Stimulated activated CD8-positive, alpha-beta memory T cell treated with anti-CD3 and anti-CD28 coated beads, Interleukin-7, amount 100 ng/mL, for 48 hours (primary cell): ENCODE data around the gene ABCG1.
A peak's percentile ranks its signal among the peaks of the same experiment; 100 is the strongest.

ENCODE experiments used
- DNase-seq, 2 donors: peaks; one replicate each; pipeline ENCODE4 v3.0.0-alpha.2; 2020; ENCODE audit warnings: low read depth in 1 of 2; ENCODE audit errors: extremely low read depth in 1 of 2

Gene ABCG1

DNA sequence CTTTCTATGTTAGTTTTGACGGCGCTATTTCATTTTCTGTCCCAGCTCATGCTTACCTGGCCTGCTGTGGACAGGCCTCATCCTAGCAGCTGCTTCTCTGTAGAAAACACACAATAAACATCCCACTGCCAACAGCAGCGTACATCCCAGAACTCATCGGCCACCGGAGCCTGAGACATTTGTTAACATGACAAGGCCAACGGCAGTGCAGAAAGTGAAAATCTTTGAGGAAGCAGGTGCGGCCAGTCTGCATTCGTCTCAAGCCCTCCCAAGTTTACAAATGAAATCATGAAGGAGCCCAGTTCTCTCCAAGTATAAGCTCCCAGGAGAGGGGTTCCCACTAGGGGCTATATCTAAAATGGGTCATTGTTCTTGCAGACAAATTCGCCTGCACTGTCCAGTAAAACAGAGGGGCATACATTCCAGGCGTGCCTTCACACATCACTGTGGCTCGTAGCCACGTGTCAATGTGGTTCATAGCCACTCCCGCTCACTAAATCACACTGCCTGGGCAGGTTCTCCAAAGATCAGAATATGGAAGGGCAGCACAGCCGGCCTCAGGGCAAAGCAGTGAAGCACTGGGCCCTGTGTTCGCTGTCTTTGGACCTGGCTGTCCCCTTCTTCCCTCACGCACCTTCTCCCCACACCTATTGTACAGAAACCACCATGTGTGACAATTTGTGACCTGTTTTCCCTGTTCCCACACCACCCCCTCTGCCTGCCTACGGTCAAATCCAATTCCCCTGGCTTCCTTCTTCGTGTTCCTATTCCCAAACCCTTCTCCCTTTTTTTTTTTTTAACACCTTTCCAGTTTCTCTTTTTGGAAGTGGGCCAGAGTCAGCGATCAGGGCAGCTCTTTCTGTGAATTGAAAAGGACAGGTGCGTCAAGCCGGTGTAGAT lies 27.0 kb upstream of the ABCG1 start:
- no peak for DNase-seq

DNA sequence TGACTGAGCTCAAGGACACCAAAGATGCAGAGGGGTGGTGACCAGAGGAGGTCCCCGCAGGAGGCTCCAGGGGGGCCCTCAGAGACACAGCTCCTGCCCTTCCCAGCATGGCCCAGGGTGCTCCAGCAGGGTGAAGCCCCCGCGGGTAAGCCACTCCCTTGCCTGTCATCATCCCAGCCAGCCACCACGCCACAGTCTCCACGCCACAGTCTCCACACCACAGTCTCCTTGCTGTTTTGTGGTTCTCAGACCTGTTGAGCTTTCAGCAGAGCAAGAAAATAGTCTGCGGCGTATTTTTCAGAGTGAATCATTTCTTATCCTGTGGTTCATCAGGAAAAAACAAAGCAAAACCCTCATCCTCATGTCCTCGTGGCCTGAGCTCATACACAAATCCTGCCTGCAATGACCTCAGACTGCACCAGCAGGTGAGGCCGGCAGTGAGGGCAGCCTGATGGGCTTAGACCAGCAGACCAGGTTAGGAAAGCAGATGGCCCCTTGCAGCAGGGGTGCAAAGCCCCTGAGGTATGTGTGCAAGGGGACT lies 25.7 kb upstream of the ABCG1 start:
- peak; percentile 63 to 73 for DNase-seq

DNA sequence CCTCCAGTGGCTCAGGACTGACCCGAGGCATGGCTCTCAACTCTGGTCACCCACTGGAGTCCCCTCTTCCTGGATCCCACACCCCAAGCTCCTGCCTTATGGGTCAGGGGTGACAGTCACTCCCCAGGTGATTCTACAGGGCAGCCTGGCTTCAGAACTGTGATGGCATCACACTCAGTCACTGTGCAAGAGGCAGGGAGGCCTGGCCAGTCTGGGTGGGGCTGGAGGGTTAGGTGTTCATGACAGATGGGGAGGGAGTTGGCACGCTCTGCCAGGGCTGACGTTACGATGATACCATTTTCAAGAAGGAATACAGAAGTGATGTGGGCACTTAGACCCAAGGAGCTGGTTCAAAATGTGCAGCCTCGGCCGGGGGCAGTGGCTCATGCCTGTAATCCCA lies 25.2 kb upstream of the ABCG1 start:
- DNase-seq, result no peak

DNA sequence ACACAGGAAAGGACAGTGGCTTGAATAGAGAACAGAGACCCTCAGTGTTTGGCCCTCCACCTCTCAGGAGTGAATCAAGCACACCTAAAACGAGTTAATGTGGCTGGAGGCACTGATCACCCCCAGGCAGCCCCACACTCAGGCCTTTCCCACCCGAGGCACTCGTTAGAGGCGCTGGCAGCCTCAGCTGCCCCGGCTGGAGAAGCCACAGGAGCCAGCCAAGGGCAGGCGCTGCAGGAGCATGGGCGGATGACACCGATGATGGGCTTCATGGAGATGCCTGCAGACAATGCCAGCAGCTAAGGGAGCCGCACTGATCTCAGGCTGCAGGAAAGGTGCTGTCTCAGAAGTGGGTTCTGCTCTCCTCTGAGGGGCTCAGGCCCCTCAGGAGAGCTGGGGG lies 24.1 kb upstream of the ABCG1 start:
- DNase-seq, result no peak

DNA sequence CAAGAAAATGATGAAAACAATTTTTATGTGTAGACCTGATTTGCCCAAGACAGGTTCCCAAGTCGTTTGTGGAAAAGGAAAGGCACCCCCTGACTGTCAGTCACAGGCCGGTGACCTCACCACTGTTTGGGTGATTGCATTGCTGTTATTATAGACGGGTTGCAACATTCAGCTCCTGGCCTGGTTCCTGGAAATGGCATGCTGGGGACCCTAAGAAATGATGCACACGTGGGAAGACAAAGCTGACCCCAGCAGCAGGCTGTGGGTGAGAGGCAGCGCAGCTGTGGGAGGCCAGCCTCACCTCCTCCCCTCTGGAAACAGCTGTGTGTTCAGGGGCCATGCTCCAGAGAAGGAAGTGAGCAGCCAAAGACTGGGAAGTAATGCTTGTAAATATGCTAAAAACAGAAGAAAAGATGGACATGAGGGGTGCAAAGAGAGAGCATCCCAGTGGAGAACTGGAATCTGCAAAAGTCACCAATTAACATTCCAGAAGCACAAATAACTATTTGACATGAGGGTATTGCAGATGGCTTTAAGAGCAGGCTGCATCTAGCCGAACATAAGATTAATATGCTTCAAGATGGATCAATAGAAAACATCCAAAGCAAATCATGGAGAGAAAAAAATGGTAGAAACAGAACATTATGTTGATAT lies 23.4 kb upstream of the ABCG1 start:
- no peak for DNase-seq

DNA sequence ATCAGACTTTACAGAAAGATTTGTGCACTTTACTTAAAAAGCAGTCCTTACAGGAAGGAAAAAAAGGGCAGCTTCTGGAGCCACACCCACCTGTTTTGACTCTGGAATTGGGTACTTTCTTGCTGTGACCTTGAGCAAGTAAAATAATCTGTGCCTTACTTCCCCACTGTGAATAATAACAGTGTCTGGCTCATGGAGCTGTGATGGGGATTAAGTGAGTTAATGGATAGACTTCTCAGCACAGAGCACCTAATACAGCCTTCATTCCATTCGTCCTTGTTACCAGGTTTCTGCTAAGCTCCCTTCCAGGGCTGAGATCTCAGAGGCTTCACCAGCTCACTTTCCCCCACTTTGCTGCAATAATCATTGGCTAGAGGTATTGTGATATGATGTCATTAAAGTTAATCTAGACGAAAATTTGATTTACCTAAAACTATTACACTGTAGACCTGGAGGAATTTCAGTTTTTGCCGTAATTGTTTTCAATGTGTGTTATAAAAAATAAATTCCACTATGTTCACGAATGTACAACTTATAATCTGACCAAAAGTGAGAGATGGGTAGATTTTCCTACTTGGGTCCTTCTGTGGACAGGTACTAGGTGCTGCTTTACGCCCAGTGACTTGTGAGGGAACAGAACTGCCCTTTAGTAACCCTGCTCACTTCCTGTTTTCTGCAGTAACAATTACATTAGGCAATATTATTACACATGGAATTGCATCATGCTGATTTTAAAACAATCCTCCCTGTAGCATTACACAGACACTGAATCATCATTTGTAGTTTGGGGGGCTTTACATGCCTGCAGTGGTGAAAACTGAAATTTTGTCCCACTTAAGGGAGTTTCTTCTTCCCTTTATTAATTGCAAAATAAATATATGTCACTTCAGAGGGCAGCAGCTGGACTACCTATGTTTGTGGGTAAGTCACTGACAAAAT lies 19.7 kb upstream of the ABCG1 start:
- DNase-seq, result no peak

DNA sequence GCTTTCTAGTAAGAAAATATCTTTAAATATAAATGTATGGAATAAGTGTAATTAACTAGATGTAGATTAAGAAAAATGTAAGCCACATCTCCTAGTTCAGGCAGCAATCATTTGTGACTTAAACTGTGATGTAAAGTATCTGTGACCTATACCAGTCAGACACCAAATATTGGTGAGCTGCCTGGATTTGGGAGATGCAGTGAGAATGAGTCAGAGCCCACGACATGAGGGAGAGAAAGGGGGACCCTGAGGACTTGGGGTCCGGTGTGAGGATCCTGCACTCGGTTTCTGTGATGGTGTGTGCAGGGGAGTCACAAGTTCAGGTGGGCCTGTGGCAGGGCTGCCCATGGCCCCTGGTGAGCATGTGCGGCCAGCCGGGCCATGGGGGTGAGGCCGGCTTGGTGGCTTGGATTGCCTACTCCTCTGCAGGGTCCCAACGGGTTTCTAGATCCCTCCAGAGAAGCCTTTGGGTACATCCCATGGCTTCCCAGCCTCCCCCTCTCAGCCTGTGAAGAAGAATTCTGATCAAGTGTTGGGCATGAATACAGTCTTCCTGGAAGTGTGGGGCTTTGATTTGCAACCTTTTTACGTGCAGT lies 19.0 kb upstream of the ABCG1 start:
- no peak for DNase-seq

DNA sequence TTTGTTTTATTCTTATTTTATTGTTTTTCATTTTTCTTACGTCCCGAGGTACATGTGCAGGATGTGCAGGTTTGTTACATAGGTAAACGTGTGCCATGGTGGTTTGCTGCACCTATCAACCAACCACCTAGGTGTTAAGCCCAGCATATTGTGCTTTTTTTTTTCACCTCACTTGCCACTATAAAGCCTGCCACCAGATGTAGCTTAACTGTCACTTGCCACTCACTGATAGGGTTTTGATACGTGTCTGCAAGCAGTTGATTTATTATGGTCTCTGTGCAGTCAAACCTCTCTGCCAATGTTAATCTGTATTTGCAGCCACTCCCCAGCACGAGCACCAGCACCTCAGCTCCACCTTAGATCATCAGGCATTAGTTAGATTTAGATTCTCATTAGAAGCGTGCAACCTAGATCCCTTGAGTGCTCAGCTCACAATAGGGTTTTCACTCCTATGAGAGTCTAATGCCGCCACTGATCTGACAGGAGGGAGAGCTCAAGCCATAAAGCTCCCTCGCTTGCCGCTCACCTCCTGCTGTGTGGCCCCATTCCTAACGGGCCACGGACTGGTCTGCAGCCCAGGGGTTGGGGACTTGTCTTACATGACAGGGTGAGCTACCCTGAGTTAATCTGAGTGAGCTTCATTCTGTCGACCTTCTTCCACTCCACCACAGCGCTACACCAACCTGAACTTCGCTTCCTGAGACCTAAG lies 17.9 kb upstream of the ABCG1 start:
- DNase-seq, result no peak

DNA sequence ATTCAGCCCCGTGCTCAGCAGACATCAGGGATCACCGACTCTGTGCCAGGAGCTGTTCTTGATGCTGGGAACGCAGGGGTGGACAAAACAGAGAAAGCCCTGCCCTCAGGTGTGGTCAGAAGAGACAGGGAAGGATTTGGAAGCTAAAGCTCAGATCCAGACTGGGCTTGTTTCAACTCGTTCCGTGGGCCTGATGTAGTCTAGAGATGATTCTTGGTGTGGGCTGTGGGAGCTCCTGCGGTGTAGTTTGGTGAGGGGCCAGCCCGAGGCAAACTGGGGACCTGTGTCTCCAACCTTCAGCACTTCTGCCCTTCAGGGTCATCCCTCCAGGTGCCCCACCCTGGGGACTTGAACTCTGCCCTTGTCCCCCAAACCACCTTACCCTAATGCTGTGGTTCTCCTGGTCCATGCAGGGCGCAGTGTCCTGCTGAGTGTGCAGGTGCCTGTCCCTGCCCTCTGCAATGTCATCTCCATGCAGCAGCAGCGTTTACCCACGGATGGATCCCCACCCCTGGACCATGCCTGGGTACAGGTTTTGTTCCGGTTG lies 17.3 kb upstream of the ABCG1 start:
- DNase-seq, result no peak

DNA sequence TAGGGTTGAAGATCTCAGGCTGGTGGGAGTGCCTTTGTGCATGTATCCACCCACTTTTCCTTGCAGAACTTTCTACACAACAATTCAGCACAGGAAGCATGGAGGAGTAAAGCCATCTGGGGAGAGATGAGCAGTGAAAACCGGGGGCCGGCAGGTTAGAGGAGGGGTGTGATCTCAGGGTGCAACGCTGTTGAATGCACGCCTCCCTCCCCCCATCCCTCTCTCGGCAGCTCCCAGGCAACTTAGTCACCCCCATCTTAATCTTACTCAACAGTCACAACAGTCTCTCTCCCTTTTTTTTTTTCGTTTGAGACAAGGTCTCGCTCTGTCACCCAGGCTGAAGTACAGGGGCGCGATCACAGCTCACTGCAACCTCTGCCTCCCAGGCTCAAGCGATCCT lies 16.6 kb upstream of the ABCG1 start:
- DNase-seq, result no peak

DNA sequence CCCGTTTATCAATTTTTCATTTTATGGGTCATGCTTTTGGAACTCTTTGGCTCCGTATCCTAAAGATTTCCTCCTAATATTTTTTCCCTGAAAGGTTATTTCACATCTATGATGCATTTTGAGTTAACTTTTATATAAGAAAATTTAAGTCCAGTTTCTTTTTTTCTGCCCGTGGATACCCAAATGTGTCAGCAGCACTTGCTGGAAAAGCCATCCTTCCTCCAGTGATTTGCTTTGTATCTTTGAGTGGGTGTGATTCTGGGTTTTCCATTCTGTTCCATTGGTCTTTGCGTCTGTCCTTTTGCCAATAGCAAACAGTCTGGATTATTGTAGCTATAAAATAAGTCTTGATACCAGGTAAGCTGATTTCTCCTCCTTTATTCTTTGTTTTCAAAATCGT lies 15.6 kb upstream of the ABCG1 start:
- no peak for DNase-seq

DNA sequence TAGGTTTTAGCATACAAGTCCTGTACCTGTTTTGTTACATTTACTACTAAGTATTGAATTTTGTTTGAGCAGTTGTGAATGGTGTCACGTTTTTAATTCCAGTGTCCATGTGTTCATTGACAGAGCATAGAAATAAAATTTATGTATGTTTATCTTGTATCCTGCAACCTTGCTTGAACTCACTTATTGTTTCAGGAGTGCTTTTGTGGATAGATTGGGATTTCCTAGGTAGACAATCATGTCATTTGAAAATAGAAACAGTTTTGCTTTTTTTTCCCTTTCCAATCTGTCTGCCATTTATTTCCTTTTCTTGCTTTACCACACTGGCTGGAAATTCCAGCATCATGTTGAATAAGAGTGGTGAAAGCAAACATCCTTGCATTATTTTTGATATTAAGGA lies 15.0 kb upstream of the ABCG1 start:
- no peak for DNase-seq

DNA sequence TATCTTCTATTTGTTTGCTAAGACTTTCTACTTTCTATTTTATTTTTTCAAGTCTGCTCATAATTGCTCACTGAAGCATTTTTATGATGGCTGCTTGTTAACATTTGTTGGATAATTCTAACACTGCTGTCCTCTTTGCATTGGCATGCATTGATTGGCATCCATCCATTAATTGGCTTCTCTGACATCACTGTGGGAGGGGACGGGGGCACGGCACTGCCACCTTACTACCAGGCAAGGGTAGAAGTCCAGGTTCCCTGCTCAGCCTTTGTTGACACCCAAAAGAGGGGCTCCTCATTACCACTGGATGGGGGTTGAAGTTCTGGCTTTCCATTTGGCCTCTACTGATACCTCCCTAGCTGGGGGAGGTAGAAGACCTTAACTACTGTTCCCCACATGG lies 11.5 kb upstream of the ABCG1 start:
- no peak for DNase-seq

DNA sequence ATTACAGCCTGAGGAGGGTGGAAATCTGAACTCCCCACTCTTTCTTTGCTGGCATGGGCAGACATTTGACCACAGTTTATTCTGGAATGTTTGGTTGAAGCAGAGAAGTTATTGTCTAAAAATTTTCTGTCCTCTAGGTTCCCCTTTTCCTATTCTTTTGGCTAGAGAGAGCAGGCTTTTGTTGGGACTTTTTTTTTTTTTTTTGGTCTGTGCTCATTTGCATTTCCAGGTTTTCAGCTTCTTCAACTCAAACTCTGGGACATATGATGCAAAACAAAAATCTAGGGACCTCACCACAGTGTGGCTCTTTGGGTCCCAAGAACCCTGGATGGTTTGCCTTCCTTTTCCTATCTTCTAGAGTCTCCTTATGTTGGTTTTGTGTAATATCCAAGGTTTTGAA lies 10.9 kb upstream of the ABCG1 start:
- DNase-seq, result no peak

DNA sequence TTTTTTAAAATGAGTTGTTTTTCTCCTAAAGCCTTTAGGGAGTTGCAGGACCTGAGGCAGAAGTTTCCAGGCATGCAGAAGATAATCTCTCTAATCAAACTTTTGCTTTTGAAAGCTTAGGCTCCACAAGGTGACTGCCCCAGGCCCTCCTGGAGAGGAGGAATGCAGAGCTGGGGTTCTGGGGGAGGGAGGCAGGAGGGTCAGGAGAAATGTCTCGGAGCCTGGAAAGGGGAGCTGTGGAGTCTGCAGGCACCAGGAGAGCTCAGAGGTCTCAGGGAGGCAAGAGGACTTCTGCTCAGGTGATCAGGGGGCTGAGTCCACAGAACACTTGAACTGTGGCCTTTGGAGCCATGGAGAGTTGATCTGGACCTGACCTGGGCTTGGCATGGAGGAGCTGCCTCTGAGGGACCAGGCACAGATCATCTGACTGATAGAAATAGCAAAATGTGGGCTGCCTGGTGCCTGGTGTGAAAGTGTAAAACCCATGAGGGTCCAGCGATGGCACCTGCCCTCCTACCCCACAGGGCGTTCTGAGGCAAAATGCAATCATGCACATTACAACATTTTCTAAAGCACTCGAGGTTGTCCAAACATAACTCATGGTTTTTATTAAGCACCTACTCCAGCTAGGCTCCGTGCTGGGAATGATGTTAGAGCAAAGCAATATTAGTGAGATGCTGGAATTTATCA lies 10.0 kb upstream of the ABCG1 start:
- no peak for DNase-seq

DNA sequence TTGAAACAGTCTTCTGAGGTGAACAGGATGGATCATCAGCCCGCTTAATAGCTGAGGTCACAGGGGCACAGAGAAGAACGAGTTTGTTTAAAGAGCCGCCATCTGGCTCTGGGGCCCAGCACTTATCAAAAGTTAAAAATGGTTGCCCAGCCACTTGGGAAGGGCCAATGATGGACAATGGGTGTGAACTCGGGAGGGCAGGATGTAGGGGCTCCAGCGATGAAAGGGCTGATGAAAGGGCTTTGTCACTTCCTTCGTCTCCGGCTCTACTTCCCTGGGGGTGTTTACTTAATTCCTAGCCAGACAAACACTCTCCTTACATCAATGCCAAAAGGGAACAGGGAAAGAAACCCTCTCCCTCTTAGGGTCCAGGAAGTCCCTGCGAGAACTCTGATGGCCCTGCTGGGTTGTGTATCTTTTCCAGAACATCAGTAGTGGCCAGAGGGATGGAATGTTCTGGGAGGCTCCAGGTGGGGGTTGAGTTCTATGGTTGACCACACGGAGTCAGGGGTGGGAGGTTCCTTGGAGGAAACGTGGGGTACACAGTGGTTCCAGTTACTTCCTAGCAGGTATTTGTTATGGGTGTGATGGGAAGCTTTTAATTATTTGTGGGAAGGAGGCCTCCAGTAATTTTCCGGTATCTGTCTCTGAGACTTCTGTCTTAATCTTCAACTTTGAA lies 9.0 kb upstream of the ABCG1 start:
- no peak for DNase-seq

DNA sequence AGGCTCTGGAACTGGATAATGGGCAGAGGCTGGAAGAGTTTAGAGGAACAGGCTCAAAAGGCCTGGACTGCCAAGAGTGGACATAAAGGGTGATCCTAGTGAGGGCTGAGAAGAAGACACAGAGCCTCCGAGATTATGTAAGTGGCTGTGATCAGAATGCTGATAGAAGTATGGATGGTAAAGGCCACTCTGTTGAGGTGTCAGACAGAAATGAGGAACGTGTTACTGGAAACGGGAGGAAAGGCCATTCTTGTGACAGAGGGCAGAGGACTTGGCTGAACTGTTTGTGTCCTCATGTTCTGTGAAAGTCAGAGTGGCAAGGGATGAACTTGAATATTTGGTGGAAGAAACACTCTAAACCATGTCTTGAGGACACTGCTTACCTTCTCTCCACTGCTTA lies 6.7 kb upstream of the ABCG1 start:
- DNase-seq, result no peak

DNA sequence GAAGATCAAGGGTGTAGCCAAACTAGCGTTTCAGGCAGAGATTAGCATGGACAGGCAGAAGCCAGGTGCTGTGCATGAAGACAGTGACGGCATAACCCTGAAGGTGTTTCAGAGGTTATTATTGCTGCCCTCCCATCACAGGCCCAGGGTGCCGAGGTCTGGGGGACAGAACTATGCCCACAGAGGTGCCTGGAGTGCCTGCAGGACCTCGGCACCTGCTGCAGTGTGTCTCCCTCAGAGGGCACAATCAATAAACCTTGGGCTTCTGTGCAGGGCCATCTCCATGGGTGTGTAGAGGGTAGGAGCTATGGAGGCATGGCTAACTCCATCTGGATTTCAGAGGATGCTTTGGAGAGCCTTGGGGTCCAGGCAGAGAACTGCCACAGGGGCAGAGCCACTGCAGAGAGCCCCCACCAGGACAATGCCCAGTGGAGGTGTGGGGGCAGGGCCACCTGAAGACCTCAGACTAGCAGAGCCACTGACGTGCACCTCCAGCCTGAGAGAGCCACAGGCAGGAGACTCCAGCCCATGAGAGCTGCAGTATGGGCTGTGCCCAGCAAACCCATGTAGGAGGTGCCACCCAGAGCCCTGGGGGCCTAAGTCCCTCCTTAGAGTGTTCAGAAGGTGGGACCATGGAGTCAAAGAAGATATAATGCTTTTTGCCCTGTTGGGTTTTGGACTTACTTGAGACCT lies 5.7 kb upstream of the ABCG1 start:
- no peak for DNase-seq
